Cerebellar cortex (tissue), 1 donor: ENCODE measurements around the gene FAM120B.

Experiments
- DNase-seq: peaks from one replicate; pipeline ENCODE4 v3.0.0-alpha.2; 2015; ENCODE audit warnings: low spot score

The FAM120B gene

GRCh38 chr6:170355661-170356060, 49.1 kb downstream of the FAM120B start:
- no peak for DNase-seq

GRCh38 chr6:170357812-170358211, 51.3 kb downstream of the FAM120B start:
- no peak for DNase-seq

GRCh38 chr6:170358496-170358895, 51.9 kb downstream of the FAM120B start:
- DNase-seq: no peak

GRCh38 chr6:170360476-170360875, 53.9 kb downstream of the FAM120B start:
- no peak for DNase-seq

- no peak for DNase-seq
These were observed 54.8 kb downstream of the FAM120B start for GRCh38 chr6:170361335-170361734.

- DNase-seq: no peak
These were observed 55.6 kb downstream of the FAM120B start for GRCh38 chr6:170362121-170362520.

GRCh38 chr6:170363255-170363654, 56.7 kb downstream of the FAM120B start:
- DNase-seq: no peak

GRCh38 chr6:170365121-170365520, 58.6 kb downstream of the FAM120B start:
- no peak for DNase-seq

- no peak for DNase-seq
These were observed 59.0 kb downstream of the FAM120B start for GRCh38 chr6:170365593-170365992.

GRCh38 chr6:170366248-170366960, 59.8 kb downstream of the FAM120B start:
- no peak for DNase-seq

- no peak for DNase-seq
These were observed 60.7 kb downstream of the FAM120B start for GRCh38 chr6:170367241-170367640.

GRCh38 chr6:170368544-170368943, 62.0 kb downstream of the FAM120B start:
- DNase-seq: no peak

- no peak for DNase-seq
These were observed 62.8 kb downstream of the FAM120B start for GRCh38 chr6:170369403-170369802.

- no peak for DNase-seq
These were observed 63.9 kb downstream of the FAM120B start for GRCh38 chr6:170370416-170370815.

GRCh38 chr6:170371080-170371479, 64.5 kb downstream of the FAM120B start:
- no peak for DNase-seq

GRCh38 chr6:170371588-170371987, 65.0 kb downstream of the FAM120B start:
- DNase-seq: no peak

- DNase-seq: no peak
These were observed 66.1 kb downstream of the FAM120B start for GRCh38 chr6:170372380-170373325.

- no peak for DNase-seq
These were observed 68.2 kb downstream of the FAM120B start for GRCh38 chr6:170374571-170375444.

GRCh38 chr6:170375661-170376060, 69.1 kb downstream of the FAM120B start:
- no peak for DNase-seq

- no peak for DNase-seq
These were observed 70.0 kb downstream of the FAM120B start for GRCh38 chr6:170376386-170377043.

GRCh38 chr6:170378502-170378901, 71.9 kb downstream of the FAM120B start:
- no peak for DNase-seq

GRCh38 chr6:170381562-170381961, 75.0 kb downstream of the FAM120B start:
- DNase-seq: no peak
